Natural killer cell (primary cell): ENCODE measurements around the gene LPIN1. TPM values are rescaled to one million over a fixed set of nuclear protein-coding genes. Genes with fewer than 3 reads are reported as not detected.
A peak's percentile ranks its signal among the peaks of the same experiment; 100 is the strongest.

Experiments used
- ATAC-seq, 3 donors: fragments of 150-1000 bp in 2 of 3; fragments of 200-7000 bp in 1 of 3; cut with Tn5 transposase; 1 replicate in 1 of 3; 2 replicates in 2 of 3; pipeline ENCODE4 v1.10.0; 2021; ENCODE audit warnings: mild to moderate bottlenecking in 2 of 3, moderate library complexity in 2 of 3
- DNase-seq, 2 donors: peaks; one replicate each; pipeline versions ENCODE4 v3.0.0 to v3.0.0-alpha.2; 2013 to 2021; ENCODE audit warnings: mixed read lengths in 1 of 2
- H3K27ac ChIP-seq: one replicate; pipeline ENCODE4 v1.5.1; 2013; ENCODE audit warnings: mild to moderate bottlenecking, low read length
- H3K27me3 ChIP-seq: one replicate; pipeline ENCODE4 v1.6.1; 2013; ENCODE audit warnings: low read length; ENCODE audit not compliant: control insufficient read depth, insufficient read depth
- H3K36me3 ChIP-seq: one replicate; pipeline ENCODE4 v1.6.1; 2013; ENCODE audit warnings: low read length; ENCODE audit not compliant: control insufficient read depth, insufficient read depth
- H3K4me1 ChIP-seq: one replicate; pipeline ENCODE4 v1.6.1; 2013; ENCODE audit warnings: low read length; ENCODE audit not compliant: control insufficient read depth, insufficient read depth
- H3K4me3 ChIP-seq: one replicate; pipeline ENCODE4 v1.5.1; 2013; ENCODE audit warnings: low read length
- H3K9me3 ChIP-seq: one replicate; pipeline ENCODE4 v1.6.1; 2013; ENCODE audit warnings: low read length; ENCODE audit not compliant: control insufficient read depth, insufficient read depth
- H3K27ac Mint-ChIP-seq, 2 donors: one replicate each; pipeline ENCODE4 v1.8.0; 2022; ENCODE audit warnings: mild to moderate bottlenecking in 2 of 2, mixed read lengths in 2 of 2, moderate library complexity in 1 of 2
- H3K27me3 Mint-ChIP-seq, 2 donors: one replicate each; pipeline ENCODE4 v1.8.0; 2022; ENCODE audit warnings: low read depth in 2 of 2, mixed read lengths in 2 of 2
- H3K36me3 Mint-ChIP-seq: one replicate; pipeline ENCODE4 v1.8.0; 2022; ENCODE audit warnings: mixed read lengths
- H3K4me1 Mint-ChIP-seq, 2 donors: one replicate each; pipeline ENCODE4 v1.8.0; 2022; ENCODE audit warnings: mixed read lengths in 2 of 2
- H3K4me3 Mint-ChIP-seq: one replicate; pipeline ENCODE4 v1.8.0; 2022; ENCODE audit warnings: mild to moderate bottlenecking, moderate library complexity, mixed read lengths
- H3K9me3 Mint-ChIP-seq, 2 donors: one replicate each; pipeline ENCODE4 v1.8.0; 2022; ENCODE audit warnings: mixed read lengths in 2 of 2
- CTCF ChIP-seq: fragments of 200-600 bp; IDR thresholded peaks from one replicate; pipeline ENCODE4 v1.8.0; 2022; ENCODE audit warnings: antibody characterized with exemption
- WGBS: methylation state at CpG from one replicate; pipeline ENCODE4 v1.1.7; 2013; ENCODE audit warnings: missing lambda C conversion rate; ENCODE audit not compliant: insufficient coverage; 5-methylcytosine and 5-hydroxymethylcytosine counted together
- intact Hi-C: fragments of 100-400 bp; cut with micrococcal nuclease; formaldehyde crosslinking; loops from one replicate; pipeline ENCODE4 v1.14.2; 2022
- total RNA-seq, 4 donors: library from RNA; stranded (reverse); fragments of 120-200 nt in 1 of 4; gene quantifications; one replicate each; pipeline versions ENCODE4 v1.2.3 to v1.2.4, GENCODE V29; 2013 to 2022

Gene LPIN1
- total RNA-seq, 3 donors from 2014 or later (not counting 1 experiment from before 2014, with no cell fraction given) = 95.0 to 122 (median 118) TPM

- no peaks in the 10 kb centered on the region for H3K36me3 ChIP-seq
- DNase-seq = no peak
- H3K27me3 Mint-ChIP-seq = peaks cover 7 to 11% of the 10 kb centered on the region in 2 donors
- no peaks in the 10 kb centered on the region for H3K27me3 ChIP-seq
- no peak overlapping the region for H3K4me3 ChIP-seq
- WGBS = 97% methylated on average over 13 of the region's 13 CpGs
- intact Hi-C loops = loop anchor here (10.0 kb wide), 2 partner anchors 449 to 1059 kb away; no protein-coding TSS in a partner anchor
- TF ChIP-seq CTCF = no peak
- H3K27ac Mint-ChIP-seq = no peak overlapping the region
- no peak overlapping the region for H3K4me3 Mint-ChIP-seq
- ATAC-seq = no peak
- no peaks in the 10 kb centered on the region for H3K9me3 ChIP-seq
- H3K4me1 Mint-ChIP-seq = peaks cover 6 to 15% of the 10 kb centered on the region in 2 donors
- no peaks in the 10 kb centered on the region for H3K9me3 Mint-ChIP-seq
- H3K36me3 Mint-ChIP-seq = no peaks in the 10 kb centered on the region
- peaks cover 12% of the 10 kb centered on the region for H3K4me1 ChIP-seq
- H3K27ac ChIP-seq = no peak overlapping the region
Observed at GRCh38 chr2:11865805-11866204, 119.4 kb downstream of the LPIN1 start.

DNA sequence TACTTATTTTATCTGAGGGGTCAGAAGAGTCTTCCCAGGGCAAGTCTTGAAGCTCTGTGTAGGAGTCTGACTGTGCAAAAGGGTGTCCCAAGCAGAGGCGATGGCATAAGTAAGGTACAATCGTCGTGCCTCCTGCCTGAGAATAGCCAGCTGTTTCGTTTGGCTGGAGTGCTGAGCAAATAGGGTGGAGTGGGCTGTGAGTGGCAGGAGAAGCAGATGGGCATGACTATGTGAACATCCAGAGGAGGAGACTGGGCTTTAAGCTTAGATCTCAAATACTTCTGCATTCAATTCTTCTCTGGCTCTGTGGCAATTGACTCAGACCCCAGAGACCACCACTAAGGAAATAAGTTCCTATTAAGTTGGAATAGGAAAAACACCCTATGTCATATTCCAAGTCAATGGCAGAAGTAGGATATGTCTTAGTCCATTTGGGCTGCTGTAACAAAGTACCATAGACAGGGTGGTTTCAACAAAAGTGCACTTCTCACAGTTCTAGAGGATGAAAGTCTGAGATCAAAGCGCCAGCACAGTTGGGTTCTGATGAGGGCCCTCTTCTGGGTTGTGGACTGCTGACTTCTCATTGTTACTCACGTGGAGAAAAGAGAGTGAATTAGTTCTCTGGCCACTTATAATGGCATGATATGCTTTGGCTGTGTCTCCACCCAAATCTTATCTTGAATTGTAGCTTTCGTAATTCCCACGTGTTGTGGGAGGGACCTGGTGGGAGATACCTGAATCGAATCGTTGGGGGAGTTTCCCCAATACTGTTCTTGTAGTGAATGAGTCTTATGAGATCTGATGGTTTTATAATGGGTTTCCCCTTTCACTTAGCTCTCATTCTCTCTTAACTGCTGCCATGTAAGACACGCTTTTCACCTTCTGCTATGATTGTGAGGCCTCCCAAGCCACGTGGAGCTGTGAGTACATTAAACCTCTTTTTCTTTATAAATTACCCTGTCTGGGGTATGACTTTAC lies 120.2 kb downstream of the LPIN1 start:
- no peak for TF ChIP-seq CTCF

DNA sequence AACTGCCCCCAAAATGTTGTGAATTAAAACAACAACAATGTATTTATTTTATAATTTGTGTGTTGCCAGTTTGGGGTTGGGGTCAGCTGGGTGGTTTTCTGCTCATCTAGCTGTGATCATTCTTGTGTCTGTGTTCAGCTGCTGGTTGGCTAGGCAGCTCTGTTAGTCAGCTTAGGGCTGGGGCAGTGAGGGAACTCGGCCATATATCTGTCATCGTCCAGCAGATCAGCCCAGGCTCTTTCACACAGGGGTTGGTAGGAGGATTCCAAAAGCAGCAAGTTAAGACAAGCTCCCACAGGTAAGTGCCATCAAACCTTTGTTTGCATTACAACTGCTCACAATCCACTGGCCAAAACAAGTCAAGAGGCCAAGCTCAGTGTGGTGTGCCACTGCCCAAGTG lies 121.5 kb downstream of the LPIN1 start:
- H3K4me1 Mint-ChIP-seq = peaks cover 6 to 15% of the 10 kb centered on the region in 2 donors
- Histone ChIP-seq H3K9me3 (no peaks in the 10 kb centered on the region), H3K27me3 (no peaks in the 10 kb centered on the region), H3K4me3 (no peak overlapping the region), H3K27ac (no peak overlapping the region), H3K4me1 (peaks cover 11% of the 10 kb centered on the region), H3K36me3 (no peaks in the 10 kb centered on the region)
- no peaks in the 10 kb centered on the region for H3K36me3 Mint-ChIP-seq
- H3K27me3 Mint-ChIP-seq = peaks cover 13 to 14% of the 10 kb centered on the region in 2 donors
- DNase-seq (no peak), ATAC-seq (no peak)
- H3K27ac Mint-ChIP-seq = no peak overlapping the region
- H3K9me3 Mint-ChIP-seq = no peaks in the 10 kb centered on the region
- no peak for TF ChIP-seq CTCF
- WGBS = 96% methylated on average over 2 of the region's 2 CpGs
- intact Hi-C loops = loop anchor here (10.0 kb wide), 2 partner anchors 447 to 1057 kb away; no protein-coding TSS in a partner anchor
- no peak overlapping the region for H3K4me3 Mint-ChIP-seq

More for the DNA sequence above, 120.2 kb downstream of the LPIN1 start:
- ATAC-seq = no peak
- H3K27ac Mint-ChIP-seq = no peak overlapping the region
- intact Hi-C loops = loop anchor here (10.0 kb wide), 2 partner anchors 448 to 1058 kb away; no protein-coding TSS in a partner anchor
- no peaks in the 10 kb centered on the region for H3K36me3 Mint-ChIP-seq
- DNase-seq = peak in 1 of 2 donors; percentile 37
- peaks cover 6 to 15% of the 10 kb centered on the region in 2 donors for H3K4me1 Mint-ChIP-seq
- H3K9me3 Mint-ChIP-seq = no peaks in the 10 kb centered on the region
- H3K4me3 ChIP-seq = no peak overlapping the region
- no peaks in the 10 kb centered on the region for H3K9me3 ChIP-seq
- peaks cover 7 to 11% of the 10 kb centered on the region in 2 donors for H3K27me3 Mint-ChIP-seq
- no peaks in the 10 kb centered on the region for H3K36me3 ChIP-seq
- no peak overlapping the region for H3K4me3 Mint-ChIP-seq
- H3K27ac ChIP-seq = no peak overlapping the region
- H3K27me3 ChIP-seq = no peaks in the 10 kb centered on the region
- WGBS = 74% methylated on average over 12 of the region's 12 CpGs
- peaks cover 12% of the 10 kb centered on the region for H3K4me1 ChIP-seq
